NK-92 treated with Interleukin-12 subunit alpha and Interleukin-12 subunit beta, amount 100 ng/mL, for 24 hours (cell line): ENCODE results near the gene ZFYVE28.

Source experiments
- DNase-seq: peaks from one replicate; lab custom pipeline; 2025; lab: John Stamatoyannopoulos, UW

ZFYVE28 gene

DNA sequence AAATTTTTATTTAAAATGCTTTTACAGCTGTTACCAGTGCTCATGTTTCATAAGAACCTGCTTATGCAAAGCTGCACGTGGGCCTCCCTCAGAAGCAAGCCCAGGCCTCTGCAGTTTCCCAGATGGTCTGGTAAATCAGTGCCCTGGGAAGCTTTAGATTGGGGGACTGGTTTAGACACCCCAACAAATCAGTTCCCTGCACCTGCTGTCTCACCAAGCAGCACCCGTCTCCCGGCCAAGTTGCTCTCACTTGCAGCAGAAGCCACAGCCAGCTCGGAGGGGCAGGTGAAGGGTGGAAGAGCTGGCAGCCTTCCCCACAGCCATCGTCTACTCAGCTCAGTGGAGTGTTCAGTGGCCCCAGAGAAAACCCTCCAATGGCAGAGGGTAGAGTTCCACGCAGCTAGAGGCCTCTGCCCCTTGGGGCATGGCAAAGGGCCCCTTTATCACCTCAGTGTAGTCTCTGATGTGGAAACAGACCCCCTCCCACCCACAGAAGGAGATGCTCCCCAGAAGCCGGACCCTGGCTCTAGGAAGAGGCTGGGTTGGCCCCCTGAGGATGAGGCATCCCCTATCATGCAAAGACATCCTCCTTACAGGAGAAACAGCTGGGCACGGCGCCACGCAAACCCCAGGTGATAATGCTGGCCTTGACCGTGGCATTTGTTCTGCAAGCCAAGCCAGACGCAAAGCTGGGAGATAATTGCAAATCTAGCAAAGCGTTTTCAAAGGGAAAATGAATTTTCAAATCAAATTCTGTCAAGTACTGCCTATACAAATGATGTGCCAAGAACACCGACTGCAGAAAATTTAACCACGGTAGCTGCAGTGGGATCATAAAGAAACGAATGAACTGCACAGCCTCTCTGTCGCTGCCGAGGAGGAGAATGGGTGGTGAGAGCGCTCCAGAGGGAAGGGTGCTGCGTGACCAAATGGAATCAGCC lies 51.9 kb downstream of the ZFYVE28 start:
- DNase-seq, result no peak

DNA sequence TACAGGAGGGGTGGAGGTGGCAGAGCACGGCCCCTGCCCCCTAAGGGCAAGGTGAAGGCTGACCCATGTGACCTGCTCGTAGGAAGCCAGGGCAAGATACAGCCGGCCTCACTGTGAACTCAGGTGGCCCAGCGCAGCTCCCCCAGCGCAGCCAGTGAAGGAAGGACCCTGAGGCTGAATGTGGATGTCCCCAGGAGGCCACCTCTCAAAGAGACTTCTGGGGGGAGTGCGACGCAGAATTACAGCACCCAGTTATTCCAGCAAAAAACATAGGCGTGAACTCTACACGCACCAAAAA lies 52.6 kb downstream of the ZFYVE28 start:
- DNase-seq, result no peak

DNA sequence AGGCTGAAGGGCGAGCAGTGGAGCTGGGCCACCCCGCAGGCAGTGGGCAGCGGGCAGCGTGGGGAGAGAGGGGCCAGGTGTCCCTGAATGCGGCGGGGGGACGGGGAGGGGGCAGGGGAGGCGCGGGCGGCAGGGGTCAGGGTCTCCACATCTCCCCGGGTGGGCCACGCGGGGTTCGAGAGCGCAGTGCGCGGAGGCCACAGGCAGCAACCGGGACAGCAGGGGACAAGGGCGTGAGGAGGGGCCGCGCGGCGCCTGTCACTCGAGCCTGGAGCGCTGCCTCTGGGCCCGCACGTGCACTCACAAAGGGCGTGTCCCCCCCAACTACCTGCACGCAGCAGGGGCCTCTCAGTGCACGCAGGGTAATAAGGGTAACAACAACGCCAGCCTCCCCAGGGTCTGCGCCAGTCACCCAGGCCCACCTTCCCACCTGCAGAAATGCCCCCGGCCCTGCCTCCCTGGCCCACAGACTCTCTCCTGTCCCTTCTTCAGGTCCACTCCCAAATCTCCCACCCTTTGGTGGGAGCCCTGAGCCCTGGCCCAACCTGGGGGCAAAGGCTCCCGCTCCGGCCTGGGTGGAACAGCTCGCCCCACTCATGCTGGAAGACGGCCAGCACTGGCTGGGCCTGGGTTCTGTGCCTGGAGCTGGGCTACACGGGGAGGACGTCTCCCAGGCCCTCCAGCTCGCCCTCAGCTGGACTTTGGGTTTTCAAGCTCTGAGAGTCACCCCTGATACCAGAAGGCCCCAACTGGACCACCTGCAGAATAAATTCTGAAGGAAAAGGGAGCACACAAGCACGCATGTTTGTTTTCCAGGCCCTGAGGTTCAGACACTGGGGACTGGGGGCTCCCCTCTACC lies 53.2 kb downstream of the ZFYVE28 start:
- DNase-seq, result no peak

DNA sequence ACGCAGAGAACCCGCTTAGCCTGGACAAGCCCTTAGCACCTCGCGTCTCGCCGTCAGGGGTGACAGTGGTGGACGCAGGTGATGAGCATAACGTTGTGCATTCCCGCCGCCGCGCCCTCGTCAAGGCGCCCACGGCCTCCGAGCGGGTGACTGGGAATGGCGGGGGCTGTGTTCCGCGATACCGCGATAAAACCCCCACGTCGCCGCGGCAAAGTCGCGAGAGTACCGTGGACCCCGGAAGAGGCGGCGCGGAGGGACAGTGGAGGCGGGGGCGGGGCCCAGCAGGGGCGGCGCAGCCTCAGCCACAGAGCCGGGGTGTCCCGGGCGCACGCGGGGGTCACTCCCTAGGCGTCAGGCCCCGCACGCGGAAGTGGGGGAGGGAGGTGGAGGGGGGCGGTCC lies 53.8 kb downstream of the ZFYVE28 start:
- no peak for DNase-seq

DNA sequence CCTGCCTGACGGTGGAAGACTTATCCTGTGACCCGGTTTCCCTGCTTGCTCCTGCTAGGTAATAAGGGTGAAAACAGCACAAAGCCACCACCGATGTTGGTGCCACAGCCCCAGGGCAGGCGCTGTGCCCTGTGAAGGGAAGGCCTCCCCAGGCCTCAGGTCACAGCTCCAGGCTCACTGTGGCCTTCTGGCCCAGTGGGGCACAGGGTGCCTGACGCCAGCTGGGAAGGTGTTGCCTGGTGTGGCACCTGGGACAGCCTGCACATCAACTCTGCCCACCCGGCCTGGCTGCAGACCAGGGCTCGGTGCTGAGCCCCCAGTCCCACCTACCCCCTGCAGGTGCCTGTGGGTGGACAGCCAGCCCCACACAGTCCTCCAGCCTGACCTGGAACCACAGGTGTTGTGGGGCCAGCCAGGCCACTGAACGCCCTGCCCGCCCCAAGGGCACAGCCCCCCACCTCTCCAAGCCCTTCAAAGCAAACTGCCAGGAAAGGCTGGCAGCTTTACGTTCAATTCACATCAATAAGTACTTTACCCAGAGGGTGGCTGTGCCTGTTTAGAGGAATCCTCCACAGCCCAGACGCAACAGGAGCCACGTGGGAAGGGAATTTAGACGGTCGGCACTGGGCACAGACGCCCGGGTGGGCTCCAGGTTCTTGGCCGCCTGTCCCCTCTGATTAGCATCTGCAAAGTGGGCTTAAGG lies 54.3 kb downstream of the ZFYVE28 start:
- DNase-seq, result no peak

DNA sequence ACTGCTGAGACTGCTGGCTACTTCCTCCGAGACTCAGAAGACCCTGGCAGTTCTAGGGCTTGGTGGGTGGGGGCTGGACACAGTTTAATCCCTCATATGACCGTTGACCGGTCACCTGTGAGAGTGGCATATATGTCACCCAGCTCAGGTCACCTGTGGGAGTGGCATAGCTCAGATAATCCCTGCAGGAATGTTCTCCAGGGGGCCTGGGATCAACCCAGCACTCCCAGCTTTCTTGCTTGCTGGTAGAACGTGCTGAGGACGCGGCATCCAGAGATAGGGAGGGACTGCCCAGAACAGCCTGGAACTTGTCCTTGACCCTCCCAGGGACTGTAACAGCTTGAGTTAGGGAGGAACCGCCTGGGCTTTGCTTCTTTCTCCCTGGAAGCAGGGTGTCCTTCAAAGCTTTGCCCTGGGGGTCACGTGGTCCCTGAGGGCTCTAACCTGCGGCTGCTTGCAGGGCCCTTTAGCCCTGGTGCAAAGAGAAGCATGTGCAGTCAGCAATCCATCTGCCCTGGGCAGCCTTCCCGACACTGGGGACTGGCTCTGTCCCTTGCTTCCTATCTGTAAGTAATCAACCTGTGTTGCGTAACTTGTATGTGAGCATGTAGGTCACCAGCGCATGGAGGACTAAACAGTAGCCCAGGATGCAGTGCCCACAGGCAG lies 55.3 kb downstream of the ZFYVE28 start:
- no peak for DNase-seq

DNA sequence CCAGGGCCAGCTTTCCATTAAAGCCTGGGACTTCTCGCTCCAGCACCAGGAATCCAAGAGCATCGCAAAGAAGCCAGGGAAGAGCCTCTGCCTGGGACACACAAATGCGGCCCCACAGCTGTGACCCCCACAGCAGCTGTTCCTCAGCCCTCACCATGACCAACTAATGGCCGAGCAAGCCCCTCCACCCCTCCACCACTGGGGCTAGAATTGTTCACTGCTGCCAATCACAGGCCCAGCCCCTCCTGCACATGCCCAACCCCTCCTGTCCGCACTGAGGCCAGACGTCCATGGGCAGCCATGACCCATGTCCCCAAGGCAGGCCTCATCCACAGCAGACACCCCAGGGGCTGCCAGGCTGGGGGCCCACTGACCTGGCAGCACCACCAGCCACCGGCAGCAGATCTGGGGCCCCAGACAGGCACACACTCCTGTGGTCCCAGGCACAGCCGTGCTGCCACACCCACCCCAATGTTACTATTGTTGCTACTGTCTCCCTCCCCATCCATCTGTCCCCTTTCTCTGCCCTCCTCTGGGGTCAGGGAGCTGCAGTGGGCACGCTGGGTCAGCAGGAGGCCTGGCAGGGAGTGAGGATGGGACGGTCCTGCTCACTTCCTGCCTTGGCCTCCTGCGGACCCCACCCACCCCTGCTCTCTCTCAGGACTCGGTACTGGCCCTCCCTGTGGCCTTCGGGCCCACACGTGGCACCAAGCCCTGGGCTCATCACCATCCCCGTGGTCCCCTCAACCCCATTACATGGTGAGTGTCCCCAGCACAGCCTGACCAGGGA lies 56.0 kb downstream of the ZFYVE28 start:
- DNase-seq, result no peak

DNA sequence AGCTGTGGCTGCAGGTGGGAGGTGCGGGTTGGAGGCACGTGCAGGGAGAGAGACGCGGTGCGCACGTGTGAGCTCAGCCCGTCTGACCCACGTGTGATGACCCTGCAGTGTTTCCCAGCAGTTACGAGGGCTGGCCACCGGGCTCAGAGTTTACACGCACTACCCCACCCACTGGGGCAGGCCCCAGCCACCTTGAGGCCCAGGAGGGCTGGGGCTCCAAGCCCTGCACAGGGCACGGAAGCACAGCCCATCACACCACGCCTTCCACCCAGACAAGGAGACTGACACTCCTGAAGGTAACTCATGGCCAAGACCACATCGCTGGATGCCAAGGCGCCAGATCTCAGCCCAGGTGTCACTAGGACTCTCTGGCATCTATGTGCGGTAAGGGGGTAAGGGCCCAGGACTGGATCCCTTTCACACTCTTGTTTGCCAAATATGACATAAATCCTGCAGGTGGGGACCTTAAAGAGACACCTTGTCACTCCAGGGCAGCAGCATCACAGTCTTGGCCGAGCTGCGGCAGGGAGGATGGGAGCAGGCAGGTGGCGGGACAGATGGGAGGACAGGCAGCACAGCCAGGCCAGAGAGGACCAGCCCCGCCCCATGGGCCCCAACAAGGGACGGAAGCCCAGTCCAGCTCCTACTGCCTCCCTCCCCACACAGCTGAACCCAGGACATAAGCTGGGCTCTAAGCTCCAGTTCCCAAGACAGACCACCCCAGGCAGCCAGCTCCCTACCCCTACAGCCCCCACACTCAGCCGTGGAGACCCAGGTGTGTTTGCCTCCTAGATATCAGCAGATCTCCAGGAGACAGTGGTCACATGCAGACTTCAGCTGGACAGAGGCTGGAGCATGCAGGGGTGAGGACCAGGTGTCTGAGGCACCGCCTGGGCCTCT lies 56.8 kb downstream of the ZFYVE28 start:
- DNase-seq, result no peak

DNA sequence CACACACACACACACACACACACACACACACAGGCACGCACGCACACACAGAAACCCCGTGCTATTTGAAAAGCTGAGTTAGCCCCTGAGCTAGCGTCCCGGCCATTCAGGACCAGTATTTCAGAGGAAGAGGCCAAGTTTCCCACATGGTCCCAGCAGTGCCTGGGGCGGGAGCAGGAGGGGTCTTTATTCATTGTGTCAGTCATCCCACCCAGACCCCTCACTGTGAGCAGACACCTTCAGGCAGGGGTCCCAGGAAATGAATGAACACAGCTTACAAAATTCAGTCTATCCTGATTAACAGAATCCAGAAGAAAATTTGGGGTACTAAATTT lies 58.1 kb downstream of the ZFYVE28 start:
- DNase-seq, result no peak

DNA sequence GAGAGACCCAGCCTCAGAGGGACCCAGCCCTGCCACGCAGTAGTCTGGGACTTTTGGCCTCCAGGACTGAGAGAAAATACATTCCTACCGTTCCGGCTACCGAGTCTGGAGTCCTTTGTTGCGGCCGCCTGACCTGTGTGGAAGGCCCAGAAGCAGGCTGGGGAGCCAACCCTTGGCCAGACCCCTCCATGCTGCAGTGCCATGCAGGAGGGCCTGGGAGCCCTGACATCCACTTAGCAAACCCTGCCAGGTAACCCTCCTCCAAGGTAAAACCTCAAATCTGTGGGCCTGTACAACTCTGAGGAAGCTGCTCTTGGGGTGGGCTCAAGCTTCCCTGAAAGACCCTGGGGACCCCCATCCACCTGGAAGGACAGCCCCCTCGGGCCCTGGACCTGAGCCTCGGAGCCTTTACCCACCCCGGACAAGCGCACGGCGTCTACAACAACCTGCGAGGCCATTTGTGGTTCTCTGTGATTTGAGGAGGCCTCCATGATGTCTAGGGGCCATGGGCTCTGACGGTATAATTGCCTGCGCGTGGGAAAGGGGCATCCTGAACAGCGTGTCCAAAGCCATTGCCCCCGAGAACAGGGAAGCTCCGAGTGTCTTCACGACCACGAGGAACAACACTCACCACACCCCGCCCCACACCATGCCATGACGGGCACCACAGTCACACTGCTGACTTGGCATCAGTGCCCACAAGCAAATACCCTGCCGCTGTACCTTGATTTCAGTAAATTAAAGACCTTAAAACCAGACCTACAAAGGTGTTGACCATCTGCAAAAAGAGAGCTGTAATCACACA lies 58.7 kb downstream of the ZFYVE28 start:
- no peak for DNase-seq

DNA sequence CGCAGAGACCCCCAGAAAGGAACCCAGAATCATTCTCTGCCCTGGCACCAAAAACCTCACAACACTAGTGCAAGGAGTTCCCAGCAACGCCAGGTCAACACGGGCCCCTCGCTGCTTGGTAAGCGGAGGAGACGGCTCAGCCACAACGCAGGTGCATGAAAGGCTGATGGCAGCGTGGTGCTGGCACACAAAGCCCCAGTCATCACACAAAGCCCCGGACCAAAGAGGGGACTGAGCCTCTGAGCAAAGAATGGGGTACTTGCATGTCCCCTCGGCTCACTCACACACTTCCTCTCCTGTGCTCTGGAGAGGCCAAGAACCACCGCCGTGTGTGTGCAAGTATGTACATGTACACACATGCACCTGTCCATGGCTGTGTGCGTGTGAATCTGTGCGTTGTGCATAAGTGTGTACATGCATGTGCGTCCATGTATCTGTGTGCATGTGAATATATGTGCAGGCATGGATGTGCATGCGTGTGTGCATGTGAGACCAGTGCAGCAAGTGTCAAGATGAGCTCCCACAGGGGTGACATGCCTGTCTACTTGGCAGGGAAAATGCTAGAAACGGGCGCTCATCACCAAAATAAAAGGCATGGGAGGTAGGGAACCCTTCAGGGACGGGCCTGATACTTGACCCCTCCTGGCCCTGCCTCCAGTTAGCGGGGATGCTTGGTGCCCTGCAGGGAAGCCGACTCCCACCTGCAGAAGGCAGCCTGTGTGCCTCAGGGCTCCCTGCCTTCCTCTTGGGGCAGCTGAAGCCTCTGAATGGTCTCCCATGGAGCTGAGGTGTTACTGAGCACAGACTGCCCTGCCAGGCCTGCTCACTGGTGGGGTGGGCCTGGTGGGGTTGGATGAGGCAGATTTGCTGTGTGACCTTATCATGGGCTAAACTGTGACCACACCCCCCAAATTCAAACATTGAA lies 60.4 kb downstream of the ZFYVE28 start:
- no peak for DNase-seq

DNA sequence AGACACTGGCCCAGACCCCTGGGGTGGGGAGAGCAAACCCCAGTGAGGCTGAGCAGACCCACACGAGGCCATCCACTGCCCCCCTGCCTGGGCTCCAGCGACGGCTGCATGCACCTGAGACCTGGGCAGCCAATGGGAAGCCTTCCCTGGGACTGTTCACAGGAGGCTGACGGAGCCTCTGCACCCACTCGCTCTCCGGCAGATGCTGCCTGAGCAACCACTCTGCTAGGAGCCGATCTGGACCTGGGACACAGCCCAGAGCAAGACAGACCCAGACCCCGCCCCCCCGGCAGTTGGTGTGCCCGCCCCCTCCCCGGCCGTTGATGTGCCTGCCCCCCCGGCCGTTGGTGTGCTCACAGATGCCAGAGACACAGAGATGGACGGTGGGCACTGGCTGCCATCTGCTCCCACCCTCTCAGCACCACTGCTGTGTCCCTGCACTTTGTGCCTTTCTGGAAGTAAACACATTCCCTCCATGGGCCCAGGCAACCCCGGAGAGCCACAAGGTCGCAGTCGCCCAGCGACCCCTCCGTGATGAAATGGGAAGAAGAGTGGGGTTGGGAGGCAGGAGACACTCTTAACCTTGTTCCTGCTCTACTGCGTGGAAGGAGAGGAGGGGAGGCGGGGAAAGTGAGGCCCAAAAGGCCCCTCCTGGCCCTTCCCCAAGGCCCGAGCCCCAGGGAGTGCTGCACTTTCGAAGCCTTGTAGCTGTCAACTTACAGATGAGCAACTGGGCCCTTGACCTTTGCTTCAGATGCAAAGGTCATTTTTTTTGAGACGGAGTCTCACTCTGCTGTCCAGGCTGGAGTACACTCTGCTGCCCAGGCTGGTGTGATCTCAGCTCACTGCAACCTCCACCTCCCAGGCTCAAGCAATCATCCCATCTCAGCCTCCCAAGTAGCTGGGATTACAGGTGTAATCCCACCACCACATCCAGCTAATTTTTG lies 62.0 kb downstream of the ZFYVE28 start:
- DNase-seq, result no peak

DNA sequence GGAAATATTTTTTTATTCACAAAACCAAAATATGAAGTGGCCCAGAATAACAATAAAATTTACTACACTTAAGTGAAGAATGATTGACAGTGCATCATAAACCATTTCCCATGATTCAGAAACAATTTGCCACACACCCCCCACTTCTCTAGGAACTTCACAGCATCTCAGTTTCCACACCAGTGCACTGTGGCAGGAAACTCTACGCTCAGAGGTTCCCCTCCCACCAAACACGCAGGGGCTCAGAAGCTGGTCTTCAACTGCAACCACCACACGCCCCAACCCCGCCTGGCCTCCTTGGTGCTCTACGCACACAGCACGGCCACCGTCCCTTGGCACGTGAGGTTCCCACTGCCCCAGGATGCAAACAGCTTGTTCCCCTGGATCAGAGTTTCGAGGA lies 63.7 kb downstream of the ZFYVE28 start:
- no peak for DNase-seq

DNA sequence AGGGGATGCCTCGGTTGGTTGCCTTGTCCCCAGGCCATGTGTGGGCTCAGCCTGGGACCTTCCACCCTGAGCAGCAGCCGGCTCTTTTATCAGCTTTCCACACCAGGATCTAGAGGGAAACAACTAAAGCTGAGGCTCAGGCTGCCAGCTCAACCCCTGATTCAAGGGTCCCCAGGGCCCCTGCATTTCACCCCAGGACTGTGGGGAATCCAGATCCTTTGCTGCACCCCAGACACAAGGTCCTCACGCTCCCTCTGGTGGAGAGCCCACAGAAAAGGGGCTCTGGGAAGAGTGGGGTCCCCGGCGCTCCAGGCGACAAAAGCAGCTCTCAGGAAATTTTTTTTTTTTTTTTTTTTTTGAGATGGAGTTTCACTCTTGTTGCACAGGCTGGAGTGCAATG lies 64.3 kb downstream of the ZFYVE28 start:
- DNase-seq, result no peak

DNA sequence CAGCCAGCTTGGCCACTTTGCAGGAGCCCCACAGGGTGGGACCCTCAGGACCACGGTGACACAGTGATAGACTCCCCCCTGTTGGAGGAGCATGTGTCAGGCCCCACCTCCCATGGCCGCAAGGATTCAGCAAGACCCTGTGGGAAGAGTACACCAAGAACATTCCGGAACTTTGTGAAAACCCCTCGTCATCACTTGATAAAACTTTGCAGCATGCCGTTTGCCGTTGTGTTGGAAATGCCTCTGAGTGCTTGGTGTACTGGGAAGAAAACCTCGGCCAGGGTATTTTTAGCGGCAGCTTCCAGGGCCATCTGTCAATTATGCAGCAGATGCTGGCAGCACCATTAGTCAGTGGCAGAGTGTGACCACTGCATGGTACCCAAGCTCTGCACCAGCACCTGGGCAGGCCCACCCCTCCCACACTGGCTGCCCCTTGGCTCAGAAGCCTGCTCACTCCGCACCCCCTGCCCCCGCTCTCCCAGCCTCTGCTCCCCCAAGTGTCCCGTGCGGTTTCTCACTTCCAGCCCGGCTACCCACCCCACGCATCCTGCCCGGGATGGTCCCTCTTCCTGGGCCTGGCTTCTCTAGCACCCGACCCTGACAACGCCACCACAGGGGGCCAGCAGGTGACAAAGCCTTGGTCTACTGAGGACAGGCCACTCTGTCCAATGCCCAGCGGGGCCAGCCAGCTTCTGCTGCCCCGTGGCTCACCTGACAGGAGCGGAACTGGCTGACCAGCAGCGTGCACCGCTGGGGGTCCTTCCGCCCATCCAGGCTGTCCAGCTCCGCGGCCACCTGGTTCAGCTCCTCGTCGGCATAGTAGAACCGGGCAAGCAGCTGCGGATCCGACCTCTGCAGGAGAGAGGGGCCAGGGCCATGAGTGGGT lies 65.0 kb downstream of the ZFYVE28 start:
- no peak for DNase-seq

DNA sequence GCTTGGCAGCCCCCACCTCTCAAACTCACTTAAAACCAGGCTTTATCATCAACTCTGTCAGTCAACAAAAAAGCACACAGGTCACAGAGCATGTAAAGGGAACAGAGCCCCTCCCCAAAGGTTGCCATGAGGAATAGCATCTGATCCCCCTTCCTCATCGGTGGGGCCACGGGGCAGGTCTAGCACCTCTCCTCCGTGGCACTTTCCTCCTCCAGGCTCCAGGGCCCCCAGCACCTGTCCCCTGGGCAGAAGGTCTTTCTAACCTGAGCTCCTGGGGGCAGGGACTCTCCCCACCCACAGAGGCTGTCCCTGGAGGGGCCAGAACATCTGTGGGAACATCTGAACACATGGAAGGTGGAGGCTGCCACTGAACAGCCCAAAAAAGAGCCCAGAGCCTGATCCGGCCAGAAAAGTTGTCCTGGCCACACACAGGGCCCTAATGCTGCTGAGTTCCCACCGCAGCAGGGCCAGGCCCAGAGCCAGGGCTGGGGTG lies 65.7 kb downstream of the ZFYVE28 start:
- no peak for DNase-seq
